ENCODE results near the gene SENP7.

GRCh38 chr3:101333883-101334282, 179.1 kb downstream of the SENP7 start:
- no peak for TF ChIP-seq POLR2A (IDR thresholded peaks at IDR 0.05; ENCODE audit: low read length)
- TF ChIP-seq GATA1 (IDR thresholded peaks at IDR 0.05; ENCODE audit: low read depth, low read length): no peak
